HepG2 (cell line): ENCODE data around the gene WNT4. TPM values are rescaled to one million over a fixed set of nuclear protein-coding genes. Genes with fewer than 3 reads are reported as not detected.

Source experiments
- ATAC-seq: fragments of 200-7000 bp; cut with Tn5 transposase; 3 replicates; pipeline ENCODE4 v1.9.1; 2020; ENCODE audit warnings: mild to moderate bottlenecking, moderate library complexity
- BruUV-seq: library from RNA; stranded (reverse); fragments of 400-500 nt; replicated peaks from 2 replicates; lab custom pipeline; 2021; lab: Mats Ljungman, UMichigan
- CTCF ChIA-PET: fragments of 300-600 bp; formaldehyde crosslinking; extraction: SDS; loops from one replicate; lab custom pipeline; 2021; ENCODE audit warnings: low total read pairs, inconsistent platforms, low intra/inter-chr PET ratio; lab: Yijun Ruan, JAX
- POLR2A ChIA-PET: fragments of 350-600 bp; sonication (Branson Sonifier 250); formaldehyde crosslinking; loops from one replicate; lab custom pipeline; 2020; ENCODE audit warnings: antibody characterized with exemption, inconsistent platforms; lab: Yijun Ruan, JAX
- DNase-seq: peaks from one replicate; pipeline ENCODE4 v3.0.0-alpha.2; 2015; ENCODE audit warnings: low spot score
- FAIRE-seq: peaks from 3 replicates; lab custom pipeline; 2011; peaks lifted over from hg19 to GRCh38; lab: Jason Lieb, UNC
- H2AFZ ChIP-seq: one replicate; pipeline ENCODE4 v1.6.1; 2011; ENCODE audit warnings: low read length, inconsistent platforms
- H3K27ac ChIP-seq: fragments of 300-600 bp; 3 replicates; pipeline ENCODE4 v1.8.0; 2011; ENCODE audit warnings: mixed run types, mild to moderate bottlenecking, mixed read lengths, low read length, inconsistent platforms; ENCODE audit not compliant: insufficient read depth; ENCODE audit errors: extremely low read length
- H3K27me3 ChIP-seq, 2 experiments: fragments of 200-600 bp in 1 of 2; 2 replicates in 1 of 2; 3 replicates in 1 of 2; pipeline versions ENCODE4 v1.6.0 to v1.8.0; 2011; ENCODE audit warnings: low read length in 2 of 2, mild to moderate bottlenecking in 2 of 2, moderate library complexity in 2 of 2, inconsistent platforms in 1 of 2; ENCODE audit not compliant: insufficient read depth in 2 of 2, control insufficient read depth in 1 of 2
- H3K36me3 ChIP-seq, 2 experiments: fragments of 200-600 bp in 1 of 2; replicated peaks in 1 of 2; 2 replicates in 1 of 2; 3 replicates in 1 of 2; pipeline versions ENCODE4 v1.5.1 to v1.8.0; 2011; ENCODE audit warnings: low read length in 2 of 2, inconsistent platforms in 1 of 2; ENCODE audit not compliant: insufficient read depth in 2 of 2, control insufficient read depth in 1 of 2
- H3K4me1 ChIP-seq: 2 replicates; pipeline ENCODE4 v1.5.1; 2012; ENCODE audit warnings: low read length, inconsistent platforms; ENCODE audit not compliant: insufficient read depth
- H3K4me2 ChIP-seq: 2 replicates; pipeline ENCODE4 v1.6.0; 2011; ENCODE audit warnings: low read depth, low read length, inconsistent platforms
- H3K4me3 ChIP-seq, 3 experiments: fragments of 200-600 bp in 1 of 3; sonication (generic), shearing (Covaris generic) in 1 of 3; replicated peaks in 1 of 3; 2 replicates each; pipeline ENCODE4 v1.5.1; 2011 to 2016; ENCODE audit warnings: low read length in 3 of 3, inconsistent platforms in 2 of 3, low read depth in 2 of 3, mild to moderate bottlenecking in 2 of 3, control low read depth in 1 of 3, mixed read lengths in 1 of 3; ENCODE audit not compliant: insufficient read depth in 1 of 3
- H3K79me2 ChIP-seq: one replicate; pipeline ENCODE4 v1.6.1; 2011; ENCODE audit warnings: low read length, inconsistent platforms; ENCODE audit not compliant: insufficient read depth
- H3K9ac ChIP-seq: 2 replicates; pipeline ENCODE4 v1.6.0; 2011; ENCODE audit warnings: mild to moderate bottlenecking, low read depth, low read length, inconsistent platforms; ENCODE audit not compliant: insufficient read depth
- H3K9me3 ChIP-seq: 2 replicates; pipeline ENCODE4 v1.5.1; 2012; ENCODE audit warnings: mild to moderate bottlenecking, low read length
- H4K20me1 ChIP-seq: 2 replicates; pipeline ENCODE4 v1.6.0; 2011; ENCODE audit warnings: inconsistent platforms, mild to moderate bottlenecking, low read length, moderate library complexity; ENCODE audit not compliant: insufficient read depth
- CEBPB ChIP-seq: IDR thresholded peaks from 2 replicates; pipeline ENCODE4 v1.6.1; 2011; ENCODE audit warnings: low read depth, low read length, improper control_type of control experiment, borderline replicate concordance
- U2AF1 ChIP-seq: fragments of 200-400 bp; formaldehyde crosslinking; optimal IDR thresholded peaks from 2 replicates; pipeline ENCODE3; 2017; ENCODE audit warnings: mild to moderate bottlenecking, low read depth, low read length
- ZNF232 ChIP-seq: sonication (generic); formaldehyde crosslinking; IDR thresholded peaks from 2 replicates; pipeline ENCODE4 v1.4.0; 2020; ENCODE audit warnings: missing genetic modification reagents, borderline replicate concordance
- ZNF629 ChIP-seq: sonication (generic); formaldehyde crosslinking; conservative IDR thresholded peaks from 2 replicates; pipeline ENCODE4 v1.5.0; 2020; ENCODE audit warnings: missing genetic modification reagents
- ZNF724P ChIP-seq: sonication (generic); formaldehyde crosslinking; IDR thresholded peaks from 2 replicates; pipeline ENCODE4 v1.8.0; 2022; ENCODE audit warnings: missing genetic modification reagents, borderline replicate concordance
- WGBS: methylation state at CpG from one replicate; pipeline ENCODE4 v1.1.6; 2017; ENCODE audit warnings: low lambda C conversion rate; 5-methylcytosine and 5-hydroxymethylcytosine counted together
- in situ Hi-C: cut with HindIII; loops from 2 replicates; pipeline ENCODE4 v1.10.0; 2017; ENCODE audit warnings: low pct_unique_long_range_greater_than_20kb; ENCODE audit not compliant: extremely low pct_ligation_motif_present
- intact Hi-C: fragments of 100-400 bp; cut with micrococcal nuclease; formaldehyde crosslinking; loops from one replicate; pipeline ENCODE4 v1.10.0; 2022; ENCODE audit not compliant: unreplicated experiment
- polyA plus RNA-seq, 8 experiments: library from polyadenylated mRNA; depleted of rRNA in 3 of 8; stranded (reverse) in 7 of 8; unstranded in 1 of 8; fragments of >200 nt; fragmentation: Illumina TruSeq in 4 of 8; extraction: Trizol in 4 of 8; gene quantifications; 2 replicates each; pipeline versions ENCODE4 v1.2.1 to v1.2.3, GENCODE V29; 2011 to 2016; ENCODE audit warnings: low read depth in 4 of 8, missing spikeins in 1 of 8, mixed read lengths in 1 of 8; ENCODE audit not compliant: insufficient read depth in 1 of 8
- total RNA-seq, 5 experiments: library from RNA; depleted of rRNA; stranded (reverse); fragments of >200 nt; fragmentation: Illumina TruSeq; extraction: Trizol; gene quantifications; 2 replicates each; pipeline ENCODE4 v1.2.3, GENCODE V29; 2016; ENCODE audit warnings: low read depth in 1 of 5

WNT4 gene
- total and polyA plus RNA-seq, 2 of the 13 experiments (the other 11 are each of a cell fraction or from before 2014, with no cell fraction given) = not detected

DNA sequence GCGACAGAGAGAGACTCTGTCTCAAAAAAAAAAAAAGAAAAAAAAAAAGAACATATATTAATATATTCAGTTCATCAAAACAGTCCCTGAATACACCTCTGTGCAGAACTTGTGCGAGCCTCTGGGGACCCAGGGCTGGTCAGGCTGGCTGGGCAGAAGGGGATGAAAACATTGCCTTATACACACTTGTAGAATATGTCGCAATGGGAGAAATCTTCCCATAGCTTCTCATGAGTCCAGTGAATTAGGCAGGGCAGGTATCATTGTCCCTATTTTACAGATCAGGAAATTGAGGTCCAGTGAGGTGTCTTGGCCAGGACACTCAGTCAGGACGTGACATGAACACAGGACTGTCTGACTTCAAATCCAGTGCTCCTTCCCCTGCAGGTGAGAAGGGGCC is 12.6 kb upstream of the WNT4 start:
- CTCF ChIA-PET = no interaction called here
- no peaks in the 10 kb centered on the region for H3K36me3 ChIP-seq
- ATAC-seq (no peak), DNase-seq (no peak), FAIRE-seq (no peak)
- no peak overlapping the region for H3K9ac ChIP-seq
- peak; percentile 25; the same call in 1 of the 2 replicates for TF ChIP-seq CEBPB
- no peak for TF ChIP-seq ZNF232 (CRISPR knock-in tag)
- 36% methylated on average over 3 of the region's 4 CpGs for WGBS
- POLR2A ChIA-PET = no interaction called here
- H3K27me3 ChIP-seq = peaks cover 12 to 77% of the 10 kb centered on the region in 2 experiments
- intact Hi-C loops = no loop called here
- H3K27ac ChIP-seq = no peak overlapping the region
- peaks cover 9% of the 10 kb centered on the region for H3K4me1 ChIP-seq
- in situ Hi-C loops = no loop called here
- no peak overlapping the region for H2AFZ ChIP-seq
- no peaks in the 10 kb centered on the region for H3K9me3 ChIP-seq
- peaks cover 4% of the 10 kb centered on the region; the same call in 1 of the 2 replicates for H4K20me1 ChIP-seq
- no peak overlapping the region for H3K4me2 ChIP-seq
- H3K79me2 ChIP-seq = no peaks in the 10 kb centered on the region
- no peak overlapping the region for H3K4me3 ChIP-seq
- no TSS peak for BruUV-seq

DNA sequence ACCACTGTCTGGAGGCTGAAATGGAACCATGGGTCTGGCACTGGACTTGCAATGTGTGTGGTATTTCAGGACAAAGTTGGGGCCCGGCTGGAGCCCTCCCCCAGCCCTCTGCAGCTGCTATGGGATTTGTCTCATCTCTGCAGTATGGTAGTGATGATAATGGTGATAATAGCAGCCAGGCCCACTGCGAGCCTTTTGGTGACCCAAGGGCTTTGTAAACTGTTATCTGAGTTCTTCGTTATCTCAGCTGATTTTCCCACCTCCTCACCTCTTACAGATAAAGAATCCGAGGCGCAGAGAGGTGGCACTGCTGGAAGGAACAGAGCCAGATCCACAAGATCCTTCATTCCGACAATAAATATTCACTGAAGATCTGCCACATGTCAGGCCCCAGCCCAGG is 11.7 kb upstream of the WNT4 start:
- FAIRE-seq (no peak), ATAC-seq (no peak), DNase-seq (no peak)
- 25% methylated on average over 6 of the region's 6 CpGs for WGBS
- no peak overlapping the region for H3K4me2 ChIP-seq
- peaks cover under 1% of the 10 kb centered on the region; the same call in 1 of the 2 replicates for H3K4me1 ChIP-seq
- H3K27ac ChIP-seq = no peak overlapping the region
- POLR2A ChIA-PET = no interaction called here
- intact Hi-C loops = no loop called here
- no peak overlapping the region for H3K4me3 ChIP-seq
- peaks cover 10 to 73% of the 10 kb centered on the region in 2 experiments for H3K27me3 ChIP-seq
- H3K9me3 ChIP-seq = no peaks in the 10 kb centered on the region
- no peak overlapping the region for H2AFZ ChIP-seq
- no TSS peak for BruUV-seq
- CTCF ChIA-PET = no interaction called here
- no peaks in the 10 kb centered on the region for H3K36me3 ChIP-seq
- in situ Hi-C loops = no loop called here
- H4K20me1 ChIP-seq = peaks cover 4% of the 10 kb centered on the region; the same call in 1 of the 2 replicates
- TF ChIP-seq ZNF629 = no peak
- no peak for TF ChIP-seq U2AF1
- TF ChIP-seq ZNF724P (CRISPR knock-in tag) = no peak
- TF ChIP-seq, all 625 proteins: peak for 0
- H3K79me2 ChIP-seq = no peaks in the 10 kb centered on the region
- H3K9ac ChIP-seq = no peak overlapping the region
